NCI-H128 (cell line): Measurements from ENCODE around the gene CC2D2B.
"Not testable (repeated sequence)": the region's sequence is repeated elsewhere in the genome, so short reads cannot be mapped to it uniquely, and the experiment has no call there.

ENCODE experiments used
- DNase-seq: peaks from one replicate; lab custom pipeline; 2025; ENCODE audit not compliant: unreplicated experiment; lab: John Stamatoyannopoulos, UW

Gene CC2D2B

GRCh38 chr10:96014473-96015102 lies 106.8 kb downstream of the CC2D2B start:
- no peak for DNase-seq

GRCh38 chr10:96017191-96017687 lies 109.5 kb downstream of the CC2D2B start:
- DNase-seq: peak; percentile 45

- no peak for DNase-seq
These were observed 113.6 kb downstream of the CC2D2B start for GRCh38 chr10:96021332-96021731.

- no peak for DNase-seq
These were observed 115.0 kb downstream of the CC2D2B start for GRCh38 chr10:96022739-96023138.

GRCh38 chr10:96023168-96023567 lies 115.4 kb downstream of the CC2D2B start:
- no peak for DNase-seq

- DNase-seq: no peak
These were observed 117.8 kb downstream of the CC2D2B start for GRCh38 chr10:96025566-96025965.

GRCh38 chr10:96034625-96035024 lies 126.8 kb downstream of the CC2D2B start:
- no peak for DNase-seq

- DNase-seq: peak; percentile 16
These were observed 131.0 kb downstream of the CC2D2B start for GRCh38 chr10:96038476-96039387.

- DNase-seq: no peak
These were observed 133.4 kb downstream of the CC2D2B start for GRCh38 chr10:96041146-96041545.

GRCh38 chr10:96043033-96043892 lies 135.5 kb downstream of the CC2D2B start, which contains the start of gene CCNJ:
Gene CCNJ, plus strand, starts transcription at chr10:96043583. Its CDS starts 811 bp downstream, at chr10:96044394.
- peak; percentile 49 for DNase-seq

- peak; percentile 1 for DNase-seq
These were observed 136.3 kb downstream of the CC2D2B start for GRCh38 chr10:96043893-96044715.

- DNase-seq: no peak
These were observed 137.0 kb downstream of the CC2D2B start for GRCh38 chr10:96044736-96045135.

- no peak for DNase-seq
These were observed 138.8 kb downstream of the CC2D2B start for GRCh38 chr10:96046546-96046945.

- DNase-seq: no peak
These were observed 139.4 kb downstream of the CC2D2B start for GRCh38 chr10:96047004-96047649.

- not testable (repeated sequence) for DNase-seq
These were observed 140.2 kb downstream of the CC2D2B start for GRCh38 chr10:96047925-96048324.

- DNase-seq: no peak
These were observed 141.6 kb downstream of the CC2D2B start for GRCh38 chr10:96049340-96049739.

- DNase-seq: no peak
These were observed 146.2 kb downstream of the CC2D2B start for GRCh38 chr10:96053985-96054384.

GRCh38 chr10:96056787-96057186 lies 149.0 kb downstream of the CC2D2B start:
- no peak for DNase-seq

GRCh38 chr10:96061232-96061631 lies 153.5 kb downstream of the CC2D2B start:
- DNase-seq: no peak

GRCh38 chr10:96072674-96073073 lies 164.9 kb downstream of the CC2D2B start:
- DNase-seq: no peak
